GM12878 (cell line): ENCODE results near the gene CORO7. TPM values are rescaled to one million over a fixed set of nuclear protein-coding genes. Genes with fewer than 3 reads are reported as not detected.

Experiments used
- ATAC-seq: fragments of 200-7000 bp; cut with Tn5 transposase; 3 replicates; pipeline ENCODE4 v1.9.1; 2020; ENCODE audit warnings: mild to moderate bottlenecking, moderate library complexity
- BruUV-seq: library from RNA; stranded (reverse); fragments of 400-500 nt; replicated peaks from 2 replicates; lab custom pipeline; 2021; lab: Mats Ljungman, UMichigan
- CTCF ChIA-PET: fragments of 300-600 bp; sonication (Branson Sonifier 250); formaldehyde crosslinking; extraction: SDS; loops from one replicate; lab custom pipeline; 2021; ENCODE audit warnings: inconsistent platforms; lab: Yijun Ruan, JAX
- POLR2A ChIA-PET: fragments of 350-600 bp; formaldehyde crosslinking; extraction: SDS; loops from one replicate; lab custom pipeline; 2021; ENCODE audit warnings: inconsistent platforms; lab: Charles Lee
- RAD21 ChIA-PET: fragments of 300-600 bp; sonication (Branson Sonifier 250); formaldehyde crosslinking; loops from one replicate; lab custom pipeline; 2023; ENCODE audit warnings: antibody characterized with exemption; ENCODE audit not compliant: unreplicated experiment; lab: Charles Lee
- SMC1A ChIA-PET: fragments of 300-600 bp; sonication (Branson Sonifier 250); formaldehyde crosslinking; loops from one replicate; lab custom pipeline; 2023; ENCODE audit not compliant: unreplicated experiment, uncharacterized antibody; lab: Charles Lee
- DNase-seq: peaks from one replicate; pipeline ENCODE4 v3.0.0-alpha.2; 2011; ENCODE audit warnings: low read depth, low spot score
- FAIRE-seq: peaks from 3 replicates; lab custom pipeline; 2011; peaks lifted over from hg19 to GRCh38; lab: Jason Lieb, UNC
- H2AFZ ChIP-seq: 2 replicates; pipeline ENCODE4 v1.6.0; 2011; ENCODE audit warnings: low read depth, low read length, control low read depth; ENCODE audit not compliant: control insufficient read depth
- H3K27ac ChIP-seq: 2 replicates; pipeline ENCODE4 v1.5.1; 2011; ENCODE audit warnings: control low read depth; ENCODE audit not compliant: control insufficient read depth, insufficient read depth
- H3K27me3 ChIP-seq, 2 experiments: replicated peaks in 1 of 2; 2 replicates each; pipeline versions ENCODE4 v1.6.0 to v1.6.1; 2011; ENCODE audit warnings: low read length in 1 of 2; ENCODE audit not compliant: control insufficient read depth in 2 of 2, insufficient read depth in 2 of 2
- H3K36me3 ChIP-seq, 2 experiments: 2 replicates each; pipeline ENCODE4 v1.5.1; 2011; ENCODE audit warnings: low read length in 1 of 2; ENCODE audit not compliant: control insufficient read depth in 2 of 2, insufficient read depth in 2 of 2
- H3K4me1 ChIP-seq: 2 replicates; pipeline ENCODE4 v1.6.1; 2011; ENCODE audit warnings: mild to moderate bottlenecking, low read length, moderate library complexity, mixed read lengths; ENCODE audit not compliant: control insufficient read depth, insufficient read depth
- H3K4me2 ChIP-seq: 2 replicates; pipeline ENCODE4 v1.6.0; 2011; ENCODE audit warnings: control low read depth; ENCODE audit not compliant: control insufficient read depth, insufficient read depth
- H3K4me3 ChIP-seq: fragments of 200-600 bp; sonication (generic); 2 replicates; pipeline ENCODE4 v1.5.1; 2016
- H3K79me2 ChIP-seq: 2 replicates; pipeline ENCODE4 v1.6.0; 2011; ENCODE audit warnings: low read length; ENCODE audit not compliant: control insufficient read depth, insufficient read depth
- H3K9ac ChIP-seq: 2 replicates; pipeline ENCODE4 v1.8.0; 2011; ENCODE audit warnings: low read length, control low read depth, mixed read lengths; ENCODE audit not compliant: control insufficient read depth, insufficient read depth
- H3K9me3 ChIP-seq: replicated peaks from 3 replicates; pipeline ENCODE4 v1.5.1; 2011; ENCODE audit warnings: mild to moderate bottlenecking, low read length; ENCODE audit not compliant: control insufficient read depth, insufficient read depth
- H4K20me1 ChIP-seq: 2 replicates; pipeline ENCODE4 v1.6.0; 2011; ENCODE audit not compliant: control insufficient read depth, insufficient read depth
- ATF7 ChIP-seq: fragments of 450-650 bp; IDR thresholded peaks from 2 replicates; pipeline ENCODE4 v1.6.1; 2016; ENCODE audit warnings: low read depth, mild to moderate bottlenecking
- HDAC6 ChIP-seq: fragments of 200-600 bp; sonication (generic); IDR thresholded peaks from one replicate; pipeline ENCODE4 v1.8.0; 2017; ENCODE audit warnings: antibody characterized with exemption; ENCODE audit not compliant: unreplicated experiment
- NKRF ChIP-seq: fragments of 450-650 bp; conservative IDR thresholded peaks from 2 replicates; pipeline ENCODE4 v1.6.1; 2017; ENCODE audit warnings: mild to moderate bottlenecking, moderate library complexity
- SREBF2 ChIP-seq: IDR thresholded peaks from 2 replicates; pipeline ENCODE4 v1.6.1; 2012; ENCODE audit warnings: mild to moderate bottlenecking, low read length
- TCF7 ChIP-seq: IDR thresholded peaks from 2 replicates; pipeline ENCODE4 v1.6.1; 2014; ENCODE audit warnings: antibody characterized with exemption, borderline replicate concordance
- ZNF384 ChIP-seq: IDR thresholded peaks from 2 replicates; pipeline ENCODE4 v1.6.1; 2012; ENCODE audit warnings: low read depth, mild to moderate bottlenecking, low read length, improper control_type of control experiment, borderline replicate concordance
- WGBS: methylation state at CpG from one replicate; pipeline ENCODE4 v1.1.6; 2016; ENCODE audit warnings: low lambda C conversion rate; ENCODE audit not compliant: insufficient replicate concordance, insufficient coverage; ENCODE audit errors: missing lambda C conversion rate; 5-methylcytosine and 5-hydroxymethylcytosine counted together
- in situ Hi-C: fragments of 300-500 bp; cut with MboI; formaldehyde crosslinking; loops from 9 replicates; pipeline ENCODE4 v1.14.3; 2018; ENCODE audit warnings: mixed read lengths
- intact Hi-C: fragments of 100-400 bp; cut with micrococcal nuclease; formaldehyde crosslinking; loops from one replicate; pipeline ENCODE4 v1.14.2; 2022; ENCODE audit not compliant: unreplicated experiment
- polyA plus RNA-seq, 11 experiments: library from polyadenylated mRNA; depleted of rRNA in 4 of 11; unstranded in 6 of 11; stranded (reverse) in 5 of 11; fragments of >200 nt; fragmentation: Nextera tagmentation in 4 of 11; fragmentation: Illumina TruSeq in 1 of 11; extraction: Ambion mirVana in 4 of 11; extraction: Trizol in 1 of 11; gene quantifications; 1 replicate in 1 of 11; 2 replicates in 10 of 11; pipeline versions ENCODE4 v1.2.1 to v1.2.3, GENCODE V29; 2011 to 2016; ENCODE audit warnings: inconsistent platforms in 2 of 11, missing spikeins in 2 of 11, low read depth in 1 of 11
- total RNA-seq, 4 experiments: library from RNA; depleted of rRNA in 3 of 4; stranded (reverse); fragments of >200 nt in 3 of 4; fragmentation: Illumina TruSeq in 1 of 4; extraction: Trizol in 1 of 4; gene quantifications; 2 replicates each; pipeline versions ENCODE4 v1.2.1 to v1.2.3, GENCODE V29; 2013 to 2021

CORO7 gene
- total and polyA plus RNA-seq, 10 of the 15 experiments (the other 5 are each of a cell fraction or from before 2014, with no cell fraction given) = 0.64 to 89.2 (median 43.7) TPM

GRCh38 chr16:4339455-4339854 lies 76.9 kb downstream of the CORO7 start:
- ChIA-PET RAD21 (no interaction called here), SMC1A (no interaction called here), POLR2A (interaction anchor here (0.6 kb wide), 2 partner anchors 26 to 51 kb away, joined by 3 read pairs; no protein-coding TSS in a partner anchor), CTCF (interaction anchor here (0.9 to 1.1 kb wide), 2 partner anchors 56 to 64 kb away, joined by 3 to 4 read pairs; no protein-coding TSS in a partner anchor)
- Histone ChIP-seq H4K20me1 (no peaks in the 10 kb centered on the region), H3K4me2 (no peak overlapping the region), H3K79me2 (peaks cover 5% of the 10 kb centered on the region), H3K9ac (no peak overlapping the region), H3K9me3 (no peaks in the 10 kb centered on the region), H3K36me3 (peaks cover 0 to 19% of the 10 kb centered on the region in 2 experiments; a peak in 3 of 4 replicates), H3K4me1 (no peaks in the 10 kb centered on the region), H3K27me3 (no peaks in the 10 kb centered on the region), H3K27ac (no peak overlapping the region), H3K4me3 (no peak overlapping the region), H2AFZ (no peak overlapping the region)
- in situ Hi-C loops (no loop called here), intact Hi-C loops (loop anchor here (10.0 kb wide), 1 partner anchor 135 kb away; no protein-coding TSS in a partner anchor)
- BruUV-seq = no TSS peak
- 99% methylated on average over 10 of the region's 10 CpGs for WGBS
- DNase-seq = no peak
- no peak for FAIRE-seq
- ATAC-seq = no peak
- no peak for TF ChIP-seq NKRF
- no peak for TF ChIP-seq ZNF384
- no peak for TF ChIP-seq ATF7
- no peak for TF ChIP-seq SREBF2
- no peak for TF ChIP-seq HDAC6
- no peak for TF ChIP-seq TCF7
